HG03439 (cell line): ENCODE measurements around the gene PEX14.

Source experiments
- ATAC-seq: cut with Tn5 transposase; IDR thresholded peaks from one replicate; pipeline ENCODE4 v1.9.1; 2021; ENCODE audit warnings: mild to moderate bottlenecking, moderate library complexity; ENCODE audit not compliant: unreplicated experiment

Gene PEX14

GRCh38 chr1:10659646-10660540, 185.1 kb downstream of the PEX14 start:
- ATAC-seq: no peak

GRCh38 chr1:10661453-10661852, 186.7 kb downstream of the PEX14 start:
- no peak for ATAC-seq

- no peak for ATAC-seq
These were observed 187.4 kb downstream of the PEX14 start for GRCh38 chr1:10662090-10662688.

GRCh38 chr1:10662824-10663677, 188.3 kb downstream of the PEX14 start:
- no peak for ATAC-seq

- no peak for ATAC-seq
These were observed 188.9 kb downstream of the PEX14 start for GRCh38 chr1:10663678-10664035.

GRCh38 chr1:10664251-10664650, 189.5 kb downstream of the PEX14 start:
- no peak for ATAC-seq

GRCh38 chr1:10665226-10665625, 190.5 kb downstream of the PEX14 start:
- no peak for ATAC-seq

- ATAC-seq: no peak
These were observed 191.4 kb downstream of the PEX14 start for GRCh38 chr1:10665930-10666850.

GRCh38 chr1:10667861-10668761, 193.4 kb downstream of the PEX14 start:
- ATAC-seq: no peak

- no peak for ATAC-seq
These were observed 194.8 kb downstream of the PEX14 start for GRCh38 chr1:10669570-10669969.

GRCh38 chr1:10670190-10670589, 195.4 kb downstream of the PEX14 start:
- ATAC-seq: no peak

GRCh38 chr1:10671090-10671489, 196.3 kb downstream of the PEX14 start:
- ATAC-seq: no peak

- ATAC-seq: no peak
These were observed 197.0 kb downstream of the PEX14 start for GRCh38 chr1:10671622-10672342.

- no peak for ATAC-seq
These were observed 197.7 kb downstream of the PEX14 start for GRCh38 chr1:10672343-10673050.

- ATAC-seq: no peak
These were observed 198.5 kb downstream of the PEX14 start for GRCh38 chr1:10673109-10673711.

- no peak for ATAC-seq
These were observed 199.5 kb downstream of the PEX14 start for GRCh38 chr1:10674222-10674621.

GRCh38 chr1:10674700-10675609, 200.2 kb downstream of the PEX14 start:
- no peak for ATAC-seq
